GM19025 (cell line): ENCODE results near the gene INSIG1.
A peak's percentile ranks its signal among the peaks of the same experiment; 100 is the strongest.

Source experiments
- ATAC-seq: cut with Tn5 transposase; IDR thresholded peaks from one replicate; pipeline ENCODE4 v1.9.1; 2021; ENCODE audit warnings: mild to moderate bottlenecking, low read depth, moderate library complexity; ENCODE audit not compliant: unreplicated experiment

Gene INSIG1

GRCh38 chr7:155297517-155298287 is at the start of gene INSIG1:
Gene INSIG1, plus strand, starts transcription at chr7:155297878. Its CDS starts 408 bp downstream, at chr7:155298286.
- peak; percentile 64 for ATAC-seq

DNA sequence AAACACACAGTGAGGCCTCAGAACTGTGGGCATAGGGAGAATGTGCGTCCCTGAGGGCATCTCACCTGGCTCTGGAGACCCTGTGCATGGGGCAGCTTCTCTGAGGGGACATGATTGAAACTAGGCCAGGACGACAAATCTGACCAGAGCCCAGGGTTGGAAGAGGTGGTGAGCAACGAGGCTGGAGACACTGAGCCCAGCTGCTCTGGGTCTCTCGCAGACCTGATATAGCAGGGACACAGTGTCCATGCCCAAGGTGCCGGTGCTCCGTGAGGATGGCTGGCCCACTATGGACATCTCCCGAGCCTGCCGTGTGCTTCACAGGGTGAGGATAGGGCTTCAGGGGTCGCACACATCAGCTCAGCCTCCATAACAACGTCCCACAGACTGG is 49.3 kb upstream of the INSIG1 start:
- no peak for ATAC-seq

GRCh38 chr7:155251831-155252230 is 45.8 kb upstream of the INSIG1 start:
- no peak for ATAC-seq

DNA sequence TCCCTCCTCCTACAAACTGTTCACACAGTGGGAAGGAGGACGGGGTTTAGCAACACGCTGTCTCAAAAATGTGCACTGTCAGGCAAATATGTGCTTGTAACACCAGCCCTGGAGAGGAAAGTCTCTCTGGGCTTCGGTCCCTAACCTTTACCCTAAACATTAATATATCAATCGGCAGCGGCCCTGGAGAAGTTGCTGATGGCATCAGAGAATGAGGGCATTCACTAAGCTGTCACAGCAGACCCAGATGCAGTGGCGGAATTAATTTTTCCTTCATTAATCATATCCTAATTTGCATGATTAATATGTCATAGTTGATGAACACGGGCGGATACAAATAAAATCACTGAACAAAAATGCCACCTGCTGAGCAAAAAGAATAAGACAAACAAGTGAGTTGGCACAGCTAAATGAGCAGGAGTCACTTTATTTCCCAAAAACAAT is 45.2 kb upstream of the INSIG1 start:
- ATAC-seq = no peak

DNA sequence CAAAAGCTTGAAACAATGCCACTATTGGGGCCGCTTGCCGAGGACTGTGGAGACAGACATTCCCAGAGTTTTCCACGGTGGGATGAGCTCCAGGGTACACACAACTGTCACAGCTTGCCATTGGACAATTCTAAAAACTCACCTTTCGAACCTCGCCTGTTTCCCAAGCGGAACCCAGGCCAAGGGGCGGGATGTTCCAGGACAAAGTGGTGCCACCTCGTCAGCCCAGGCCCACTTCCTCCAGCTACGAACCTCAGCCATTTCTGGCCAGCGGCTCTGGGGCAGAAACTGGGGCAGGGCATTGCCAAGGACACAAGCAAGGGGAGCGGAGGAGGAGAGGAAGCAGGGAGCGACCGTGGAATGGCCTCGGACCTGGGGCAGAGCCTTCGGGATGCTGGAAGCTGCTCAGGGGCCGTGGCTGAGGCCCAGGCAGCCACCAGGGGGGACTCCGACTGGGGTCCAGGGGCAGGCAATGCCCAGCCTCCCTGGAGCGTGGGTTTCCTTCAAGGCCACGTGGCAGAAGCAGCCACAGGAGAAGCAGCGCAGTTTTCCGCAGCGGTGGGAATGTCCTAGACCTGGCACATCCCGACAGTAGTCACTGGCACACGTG is 44.7 kb upstream of the INSIG1 start:
- no peak for ATAC-seq

- no peak for ATAC-seq
Measured at GRCh38 chr7:155254018-155254417, 43.7 kb upstream of the INSIG1 start.

DNA sequence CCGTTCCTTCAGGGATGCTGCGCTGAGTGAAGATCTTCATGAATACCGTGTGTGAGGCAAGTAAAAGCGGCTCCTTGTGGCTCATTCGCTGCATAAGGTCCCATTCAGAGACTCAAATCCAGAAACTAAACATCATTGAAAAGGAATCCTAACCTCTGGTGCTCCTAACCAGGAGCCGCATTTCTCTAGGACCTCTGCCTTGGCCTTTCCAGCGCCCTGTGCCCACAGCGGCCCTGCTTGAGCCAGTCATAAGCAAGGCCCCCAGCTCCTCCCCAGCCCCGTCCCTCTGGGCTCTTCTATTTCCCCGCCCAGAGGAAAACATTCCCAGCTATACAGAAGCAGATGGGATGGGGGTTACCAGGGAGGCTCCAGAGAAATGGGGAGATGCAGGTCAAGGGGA is 42.6 kb upstream of the INSIG1 start:
- no peak for ATAC-seq

- no peak for ATAC-seq
Measured at GRCh38 chr7:155255621-155256020, 42.1 kb upstream of the INSIG1 start.

DNA sequence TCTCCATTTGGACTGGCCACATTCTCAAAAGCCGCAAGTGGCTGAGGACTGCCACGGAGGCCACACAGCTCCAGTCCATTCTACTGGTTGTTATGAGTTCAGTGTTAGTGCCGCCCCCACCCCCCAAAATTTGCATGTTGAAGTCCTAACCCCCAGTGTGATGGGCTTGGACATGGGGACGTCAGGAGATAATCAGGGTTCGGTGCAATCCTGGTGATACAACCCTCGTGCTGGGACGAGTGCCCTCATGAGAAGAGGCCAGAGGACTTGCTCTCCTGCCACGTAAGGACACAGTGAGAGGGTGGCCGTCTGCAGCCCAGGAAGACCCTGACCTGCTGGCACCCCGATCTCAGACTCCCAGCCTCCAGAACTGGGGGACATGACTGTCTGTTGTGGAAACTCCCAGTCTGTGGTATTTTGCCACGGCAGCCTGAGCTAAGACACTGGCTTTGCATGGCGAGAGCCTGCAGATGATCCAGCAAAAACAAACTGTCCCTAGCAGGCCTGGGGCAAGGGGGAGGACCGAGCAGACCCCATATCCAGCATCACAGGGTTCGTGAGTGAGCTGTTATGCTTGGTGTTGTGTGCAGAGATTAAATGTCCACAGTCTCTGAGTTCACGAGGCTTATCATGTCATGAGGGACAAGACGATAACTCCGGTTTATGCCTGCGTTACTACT is 41.5 kb upstream of the INSIG1 start:
- no peak for ATAC-seq

- ATAC-seq = no peak
Measured at GRCh38 chr7:155256761-155257481, 40.8 kb upstream of the INSIG1 start.

DNA sequence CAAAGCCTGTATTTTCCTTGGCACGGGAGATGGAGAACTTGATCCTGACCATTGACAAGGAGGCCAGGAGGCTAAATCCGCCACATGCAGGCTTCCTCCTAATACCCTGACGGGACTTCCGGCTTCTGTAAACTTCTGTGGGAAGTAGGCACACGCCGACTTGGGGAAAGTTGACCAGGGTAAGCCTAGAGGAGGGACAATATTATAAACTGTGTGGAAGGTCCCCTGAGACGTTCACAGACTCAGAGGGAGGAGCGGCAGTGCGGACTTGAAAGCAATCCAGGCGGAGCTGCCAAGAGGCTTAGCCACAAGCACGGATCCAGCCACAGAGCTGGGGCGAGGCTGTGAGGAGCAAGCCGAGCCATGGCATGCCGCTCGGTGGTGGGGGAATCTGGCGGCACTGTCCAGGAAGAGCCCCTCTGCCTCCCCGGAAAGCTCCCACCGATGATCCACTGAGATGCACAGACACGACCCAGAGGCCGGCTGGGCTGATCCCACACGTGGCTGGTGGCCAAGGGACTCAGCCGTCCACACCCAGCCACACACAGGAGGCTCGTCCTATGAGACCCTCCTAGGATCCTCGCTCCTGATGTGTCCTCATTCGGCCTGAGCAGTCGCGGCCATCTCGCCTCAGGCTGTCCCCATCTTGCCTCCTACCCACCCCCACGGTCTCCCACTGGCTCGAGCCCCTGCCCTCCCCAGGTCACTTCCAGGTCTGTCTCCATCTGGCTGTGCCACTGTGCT is 40.0 kb upstream of the INSIG1 start:
- no peak for ATAC-seq

DNA sequence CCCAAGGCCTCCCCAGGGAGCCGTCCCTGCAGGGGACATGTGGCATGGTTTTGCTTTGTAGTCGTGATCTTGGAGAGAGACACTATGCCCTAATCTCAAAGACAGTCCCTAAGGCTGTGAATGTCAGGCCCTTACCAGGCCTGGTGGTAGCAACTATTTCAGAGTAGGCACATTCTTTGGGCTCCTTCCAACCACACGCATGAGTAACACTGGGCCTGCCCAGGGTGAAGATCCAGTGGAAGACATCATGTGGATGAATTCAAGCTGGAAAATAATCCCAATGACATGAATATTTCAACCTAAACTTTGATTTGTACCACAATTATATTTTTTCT is 39.5 kb upstream of the INSIG1 start:
- ATAC-seq = no peak

DNA sequence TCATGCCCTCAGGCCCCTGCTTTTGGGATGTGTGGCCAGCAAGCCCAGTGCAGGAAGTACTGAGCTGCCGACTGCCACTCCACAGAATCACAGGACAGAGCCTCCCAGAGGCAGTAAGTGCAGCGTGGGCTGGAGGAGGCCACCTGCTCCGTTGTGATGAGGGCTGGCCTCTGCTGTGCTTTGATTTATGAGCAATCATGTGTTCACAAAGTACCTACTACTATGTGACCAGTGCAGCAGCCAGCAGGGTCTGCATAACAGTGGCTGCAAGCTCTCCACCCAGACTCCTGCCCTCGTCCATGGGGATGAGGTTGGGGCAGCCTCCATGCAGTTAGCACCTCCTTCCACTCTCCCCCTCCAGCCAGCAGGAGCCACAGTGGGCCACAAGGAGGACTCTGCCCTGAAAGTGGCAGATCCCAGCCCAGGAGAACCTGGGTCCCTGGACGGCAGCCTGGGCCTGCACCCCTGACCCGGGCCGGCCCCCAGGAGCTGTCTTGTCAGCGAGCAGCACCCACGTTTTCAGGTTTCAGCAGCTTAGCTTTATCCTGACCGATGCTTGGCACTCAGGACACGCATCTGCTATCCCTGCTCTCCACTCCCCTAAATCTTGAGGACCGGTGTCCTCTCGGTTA is 37.7 kb upstream of the INSIG1 start:
- no peak for ATAC-seq

DNA sequence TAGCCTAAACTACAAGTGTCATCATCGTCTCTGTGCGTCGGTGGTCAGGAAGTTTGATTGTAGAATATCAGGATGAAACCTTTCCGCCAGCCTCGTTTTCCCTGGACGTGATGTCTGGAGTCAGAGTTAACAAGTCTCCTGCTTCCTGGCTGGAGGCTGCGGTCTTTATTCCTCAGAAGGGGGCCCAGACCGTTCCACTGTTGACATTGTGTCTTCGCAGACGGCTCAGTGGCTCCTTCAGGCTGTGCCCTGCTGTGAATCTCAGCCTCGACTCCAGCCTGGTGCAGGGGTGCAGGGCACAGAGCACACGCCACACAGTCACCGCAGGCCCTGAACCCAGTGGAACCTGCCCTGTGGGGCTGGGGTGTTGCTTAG is 37.2 kb upstream of the INSIG1 start:
- ATAC-seq = no peak

DNA sequence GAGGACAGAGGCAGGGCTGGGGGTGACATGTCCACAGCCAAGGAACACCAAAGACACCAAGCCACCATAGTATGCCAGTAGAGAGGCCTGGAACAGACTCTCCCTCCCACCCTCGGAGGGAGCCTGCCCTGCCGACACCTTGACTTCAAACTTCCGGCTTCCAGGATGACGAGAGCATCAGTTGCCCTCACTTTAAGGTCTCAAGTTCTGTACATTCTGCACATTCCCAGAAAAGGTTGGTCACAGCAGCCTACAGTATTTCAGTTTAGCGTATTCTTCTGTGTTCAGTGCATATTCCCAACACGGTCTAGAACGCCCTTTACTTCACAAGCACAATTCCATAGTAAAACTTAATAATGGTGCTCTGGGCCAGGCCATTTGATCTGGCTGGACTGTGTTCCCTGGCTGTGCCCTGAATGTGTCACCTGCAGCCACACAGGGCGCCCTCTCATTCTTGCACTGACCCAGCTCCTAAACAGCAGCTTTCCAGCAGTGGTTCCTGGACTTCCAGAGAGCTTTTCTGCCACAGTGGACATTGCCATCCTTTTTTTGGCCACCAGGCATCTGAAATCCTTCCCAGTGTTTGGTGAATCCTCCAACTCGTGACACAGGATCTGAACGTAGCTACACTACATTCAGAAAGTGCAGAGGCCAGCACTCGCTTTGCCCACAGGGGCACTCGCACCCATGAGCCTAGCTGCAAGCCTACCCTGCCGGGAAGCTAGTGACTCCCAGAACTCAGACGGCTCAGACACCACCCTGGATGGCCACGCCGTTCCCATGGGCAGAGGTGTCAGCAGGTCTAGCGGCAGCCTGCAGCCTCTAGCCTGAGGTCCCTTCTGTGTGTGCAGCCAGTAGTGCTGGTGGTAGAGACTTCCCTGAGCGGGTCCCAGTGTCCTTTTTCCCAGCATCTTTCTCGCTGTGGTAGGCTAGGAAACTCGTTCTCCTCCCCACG is 36.4 kb upstream of the INSIG1 start:
- no peak for ATAC-seq

DNA sequence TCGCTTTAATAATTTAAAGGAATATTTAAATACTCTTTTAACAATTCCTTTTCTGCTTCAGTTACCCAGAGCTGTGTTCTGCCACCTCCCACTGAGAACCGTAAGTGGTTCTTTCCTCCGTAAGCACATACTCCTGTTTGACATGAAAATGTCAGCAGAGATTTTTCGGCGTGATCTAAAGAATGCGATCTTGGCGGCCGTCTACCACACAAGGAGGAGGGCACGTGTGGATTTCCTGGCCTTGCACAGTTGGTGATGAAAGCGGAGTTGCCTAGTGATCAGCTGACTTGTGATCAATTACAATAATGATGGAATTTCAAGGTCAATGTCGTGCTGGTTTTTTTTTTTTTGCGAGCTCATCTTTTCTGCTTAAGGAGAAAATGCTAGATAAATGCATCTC is 35.6 kb upstream of the INSIG1 start:
- no peak for ATAC-seq

- ATAC-seq = no peak
Measured at GRCh38 chr7:155263051-155263450, 34.6 kb upstream of the INSIG1 start.

DNA sequence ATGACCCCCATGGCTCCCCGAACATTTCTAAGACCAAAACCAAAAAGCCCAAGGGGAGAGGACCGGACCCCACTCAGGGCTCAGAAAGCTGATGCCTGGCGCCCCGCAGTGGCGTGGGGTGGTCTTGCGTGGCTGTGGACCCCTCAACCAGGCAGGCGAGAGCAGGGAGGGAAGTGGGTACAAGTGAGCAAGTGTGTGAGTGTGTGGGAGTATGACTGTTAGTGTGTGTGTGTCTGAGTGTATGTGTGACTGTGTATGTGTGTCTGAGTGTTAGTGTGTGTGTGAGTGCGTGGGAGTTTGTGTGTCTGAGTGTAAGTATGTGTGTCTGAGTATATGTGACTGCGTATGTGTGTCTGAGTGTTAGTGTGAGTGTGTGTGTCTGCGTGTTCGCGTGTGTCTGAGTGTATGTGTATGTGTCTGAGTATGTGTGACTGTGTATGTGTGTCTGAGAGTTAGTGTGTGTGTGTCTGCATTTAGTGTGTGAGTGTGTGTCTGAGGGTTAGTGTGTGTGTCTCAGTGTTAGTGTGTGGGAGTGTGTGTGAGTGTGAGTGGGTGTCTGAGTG is 34.0 kb upstream of the INSIG1 start:
- no peak for ATAC-seq

- no peak for ATAC-seq
Measured at GRCh38 chr7:155265144-155265543, 32.5 kb upstream of the INSIG1 start.
